Liver (tissue), 9 donors: ENCODE measurements around the gene ACSS1. TPM values are rescaled to one million over a fixed set of nuclear protein-coding genes. Genes with fewer than 3 reads are reported as not detected.

Experiments used
- DNase-seq: peaks from one replicate; pipeline ENCODE4 v3.0.0-alpha.2; 2017; ENCODE audit warnings: low spot score
- H3K27ac ChIP-seq, 2 donors: one replicate each; pipeline ENCODE4 v1.7.0; 2013; ENCODE audit warnings: inconsistent platforms in 2 of 2, low read length in 2 of 2, control low read depth in 1 of 2, low read depth in 1 of 2, mild to moderate bottlenecking in 1 of 2
- H3K27me3 ChIP-seq, 4 donors: one replicate each; pipeline versions ENCODE4 v1.6.1 to v1.7.0; 2013; ENCODE audit warnings: low read length in 3 of 4, inconsistent platforms in 1 of 4, mild to moderate bottlenecking in 1 of 4, moderate library complexity in 1 of 4; ENCODE audit not compliant: control insufficient read depth in 4 of 4, insufficient read depth in 4 of 4
- H3K36me3 ChIP-seq, 4 donors: one replicate each; pipeline versions ENCODE4 v1.6.1 to v1.7.0; 2013; ENCODE audit warnings: low read length in 3 of 4, mild to moderate bottlenecking in 3 of 4, low read depth in 1 of 4, moderate library complexity in 1 of 4; ENCODE audit not compliant: control insufficient read depth in 4 of 4, insufficient read depth in 3 of 4
- H3K4me1 ChIP-seq, 4 donors: one replicate each; pipeline versions ENCODE4 v1.6.1 to v1.7.0; 2013; ENCODE audit warnings: low read length in 3 of 4, mild to moderate bottlenecking in 3 of 4, moderate library complexity in 1 of 4; ENCODE audit not compliant: control insufficient read depth in 4 of 4, insufficient read depth in 4 of 4
- H3K4me3 ChIP-seq, 3 donors: one replicate each; pipeline versions ENCODE4 v1.6.1 to v1.7.0; 2013; ENCODE audit warnings: low read length in 3 of 3, control low read depth in 1 of 3, low read depth in 1 of 3, mild to moderate bottlenecking in 1 of 3
- H3K9ac ChIP-seq, 2 donors: one replicate each; pipeline ENCODE4 v1.7.0; 2013; ENCODE audit warnings: low read length in 2 of 2, mild to moderate bottlenecking in 2 of 2, moderate library complexity in 2 of 2, control low read depth in 1 of 2, low read depth in 1 of 2
- H3K9me3 ChIP-seq, 4 donors: one replicate each; pipeline versions ENCODE4 v1.6.1 to v1.7.0; 2013; ENCODE audit warnings: low read length in 3 of 4; ENCODE audit not compliant: control insufficient read depth in 4 of 4
- ATF3 ChIP-seq: IDR thresholded peaks from 2 replicates; pipeline ENCODE4 v1.6.1; 2016; ENCODE audit warnings: antibody characterized with exemption
- EGR1 ChIP-seq, 2 donors: IDR thresholded peaks; 2 replicates each; pipeline ENCODE4 v1.6.1; 2016 to 2018; ENCODE audit warnings: antibody characterized with exemption in 2 of 2, low read depth in 2 of 2
- FOXA1 ChIP-seq: IDR thresholded peaks from 2 replicates; pipeline ENCODE4 v1.6.1; 2016; ENCODE audit warnings: antibody characterized with exemption
- FOXA2 ChIP-seq: IDR thresholded peaks from 2 replicates; pipeline ENCODE4 v1.6.1; 2016; ENCODE audit warnings: antibody characterized with exemption
- GABPA ChIP-seq, 2 donors: IDR thresholded peaks in 1 of 2; conservative IDR thresholded peaks in 1 of 2; 2 replicates each; pipeline ENCODE4 v1.6.1; 2016; ENCODE audit warnings: antibody characterized with exemption in 2 of 2, mild to moderate bottlenecking in 1 of 2, moderate library complexity in 1 of 2
- HNF4A ChIP-seq, 2 donors: conservative IDR thresholded peaks; 2 replicates each; pipeline ENCODE4 v1.6.1; 2016; ENCODE audit warnings: antibody characterized with exemption in 2 of 2, mild to moderate bottlenecking in 2 of 2
- HNF4G ChIP-seq: IDR thresholded peaks from 2 replicates; pipeline ENCODE4 v1.6.1; 2016; ENCODE audit warnings: antibody characterized with exemption
- JUND ChIP-seq, 2 donors: IDR thresholded peaks; 2 replicates each; pipeline ENCODE4 v1.6.1; 2016; ENCODE audit warnings: antibody characterized with exemption in 2 of 2
- MAX ChIP-seq: IDR thresholded peaks from 2 replicates; pipeline ENCODE4 v1.6.1; 2016; ENCODE audit warnings: antibody characterized with exemption
- NR2F2 ChIP-seq: IDR thresholded peaks from 2 replicates; pipeline ENCODE4 v1.6.1; 2016; ENCODE audit warnings: antibody characterized with exemption
- RAD21 ChIP-seq, 2 donors: IDR thresholded peaks; 2 replicates each; pipeline ENCODE4 v1.6.1; 2016; ENCODE audit warnings: antibody characterized with exemption in 2 of 2, mild to moderate bottlenecking in 2 of 2
- RXRA ChIP-seq, 2 donors: IDR thresholded peaks; 2 replicates each; pipeline ENCODE4 v1.6.1; 2017 to 2018; ENCODE audit warnings: antibody characterized with exemption in 2 of 2, mild to moderate bottlenecking in 1 of 2
- SP1 ChIP-seq: IDR thresholded peaks from 2 replicates; pipeline ENCODE4 v1.6.1; 2018; ENCODE audit warnings: antibody characterized with exemption, mild to moderate bottlenecking
- TAF1 ChIP-seq: conservative IDR thresholded peaks from 2 replicates; pipeline ENCODE4 v1.6.1; 2016; ENCODE audit warnings: antibody characterized with exemption, mild to moderate bottlenecking
- YY1 ChIP-seq: IDR thresholded peaks from 2 replicates; pipeline ENCODE4 v1.6.1; 2016; ENCODE audit warnings: antibody characterized with exemption, mild to moderate bottlenecking
- ZBTB33 ChIP-seq: IDR thresholded peaks from 2 replicates; pipeline ENCODE4 v1.6.1; 2016; ENCODE audit warnings: antibody characterized with exemption
- WGBS: extraction: QIAGEN DNeasy Blood & Tissue Kit; methylation state at CpG from one replicate; pipeline ENCODE4 v1.1.7; 2013; 5-methylcytosine and 5-hydroxymethylcytosine counted together
- polyA plus RNA-seq, 2 donors: library from polyadenylated mRNA; stranded (reverse) in 1 of 2; unstranded in 1 of 2; fragments of 200-250 nt in 1 of 2; fragments of >200 nt in 1 of 2; fragmentation: Nextera tagmentation in 1 of 2; extraction: Ambion mirVana in 1 of 2; gene quantifications; one replicate each; pipeline versions ENCODE4 v1.2.1 to v1.2.3, GENCODE V29; 2013 to 2015
- total RNA-seq, 2 donors: library from RNA; depleted of rRNA; stranded (reverse); fragments of >200 nt; gene quantifications; one replicate each; pipeline ENCODE4 v1.2.3, GENCODE V29; 2014
- TF ChIP-seq, protein P1 (sequence below): fragments of 150-350 bp; IDR thresholded peaks from 2 replicates; pipeline ENCODE4 v1.5.1; 2017; ENCODE audit warnings: improper control_type of control experiment, low read depth, low read length; ENCODE audit not compliant: missing input control
- TF ChIP-seq, protein P2 (sequence below): IDR thresholded peaks from 2 replicates; pipeline ENCODE4 v1.6.1; 2016; ENCODE audit warnings: antibody characterized with exemption, mild to moderate bottlenecking
- donor health status: healthy.
- donor health status: healthy.
- donor health status: healthy.
- donor health status: healthy.
- donor health status: healthy.

Gene ACSS1
- total and polyA plus RNA-seq, 4 donors, result 5.3 to 87.5 (median 22.1) TPM

DNA sequence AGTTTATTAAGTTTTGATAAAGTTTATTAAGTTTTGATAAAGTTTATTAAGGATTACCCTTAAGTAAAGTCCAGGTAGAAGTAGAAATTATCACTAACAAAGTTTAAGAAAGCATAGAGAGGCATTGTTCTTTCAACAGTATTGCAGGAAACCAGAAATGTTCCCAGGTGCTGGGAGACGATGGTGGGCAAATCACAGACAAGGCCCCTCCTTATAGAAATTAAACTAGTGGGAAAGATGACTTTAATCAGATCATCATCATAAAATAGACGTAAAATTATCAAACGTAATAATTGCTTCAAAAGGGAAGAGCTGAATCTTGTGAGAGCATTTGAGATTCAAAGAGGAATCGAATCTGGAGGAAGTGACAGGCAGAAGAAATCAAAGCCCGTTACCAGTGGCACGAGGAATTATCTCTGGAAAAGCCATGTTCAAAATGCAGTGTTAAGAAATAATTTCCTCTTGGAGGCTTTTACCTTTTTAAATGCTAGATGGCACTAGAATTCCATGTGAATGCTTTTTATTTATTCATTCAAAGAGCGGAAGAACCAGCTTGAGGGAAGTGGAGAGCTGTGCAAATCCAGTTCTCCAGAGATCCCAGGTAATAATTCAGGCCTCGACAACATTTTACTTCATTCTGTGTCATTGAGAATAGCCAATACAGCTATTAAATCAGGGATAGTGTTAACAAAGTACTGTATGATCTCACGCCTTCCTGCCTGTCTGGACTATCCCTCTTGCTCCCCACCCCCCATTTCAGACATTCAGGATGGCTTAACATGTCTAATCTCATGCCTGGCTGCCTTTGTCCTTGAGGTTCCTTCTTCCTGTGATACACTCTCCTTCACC is 64.4 kb downstream of the ACSS1 start:
- TF ChIP-seq, protein P1, sequence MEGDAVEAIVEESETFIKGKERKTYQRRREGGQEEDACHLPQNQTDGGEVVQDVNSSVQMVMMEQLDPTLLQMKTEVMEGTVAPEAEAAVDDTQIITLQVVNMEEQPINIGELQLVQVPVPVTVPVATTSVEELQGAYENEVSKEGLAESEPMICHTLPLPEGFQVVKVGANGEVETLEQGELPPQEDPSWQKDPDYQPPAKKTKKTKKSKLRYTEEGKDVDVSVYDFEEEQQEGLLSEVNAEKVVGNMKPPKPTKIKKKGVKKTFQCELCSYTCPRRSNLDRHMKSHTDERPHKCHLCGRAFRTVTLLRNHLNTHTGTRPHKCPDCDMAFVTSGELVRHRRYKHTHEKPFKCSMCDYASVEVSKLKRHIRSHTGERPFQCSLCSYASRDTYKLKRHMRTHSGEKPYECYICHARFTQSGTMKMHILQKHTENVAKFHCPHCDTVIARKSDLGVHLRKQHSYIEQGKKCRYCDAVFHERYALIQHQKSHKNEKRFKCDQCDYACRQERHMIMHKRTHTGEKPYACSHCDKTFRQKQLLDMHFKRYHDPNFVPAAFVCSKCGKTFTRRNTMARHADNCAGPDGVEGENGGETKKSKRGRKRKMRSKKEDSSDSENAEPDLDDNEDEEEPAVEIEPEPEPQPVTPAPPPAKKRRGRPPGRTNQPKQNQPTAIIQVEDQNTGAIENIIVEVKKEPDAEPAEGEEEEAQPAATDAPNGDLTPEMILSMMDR, result peak; percentile 52
- TF ChIP-seq TAF1 (no peak), RAD21 (IDR thresholded peaks at IDR 0.05) (peak; percentile 79 to 86), MAX (peak; percentile 11)
- Histone ChIP-seq H3K4me3 (peak overlapping the region in 1 of 3 donors; percentile 93), H3K27me3 (no peaks in the 10 kb centered on the region), H3K4me1 (peaks cover 0 to 41% (median 29%) of the 10 kb centered on the region in 4 donors), H3K36me3 (no peaks in the 10 kb centered on the region), H3K27ac (peak overlapping the region; percentile 91 to 95), H3K9me3 (no peaks in the 10 kb centered on the region), H3K9ac (peak overlapping the region in 1 of 2 donors; percentile 85)
- DNase-seq, result no peak
- WGBS, result 31% methylated on average over 9 of the region's 9 CpGs

DNA sequence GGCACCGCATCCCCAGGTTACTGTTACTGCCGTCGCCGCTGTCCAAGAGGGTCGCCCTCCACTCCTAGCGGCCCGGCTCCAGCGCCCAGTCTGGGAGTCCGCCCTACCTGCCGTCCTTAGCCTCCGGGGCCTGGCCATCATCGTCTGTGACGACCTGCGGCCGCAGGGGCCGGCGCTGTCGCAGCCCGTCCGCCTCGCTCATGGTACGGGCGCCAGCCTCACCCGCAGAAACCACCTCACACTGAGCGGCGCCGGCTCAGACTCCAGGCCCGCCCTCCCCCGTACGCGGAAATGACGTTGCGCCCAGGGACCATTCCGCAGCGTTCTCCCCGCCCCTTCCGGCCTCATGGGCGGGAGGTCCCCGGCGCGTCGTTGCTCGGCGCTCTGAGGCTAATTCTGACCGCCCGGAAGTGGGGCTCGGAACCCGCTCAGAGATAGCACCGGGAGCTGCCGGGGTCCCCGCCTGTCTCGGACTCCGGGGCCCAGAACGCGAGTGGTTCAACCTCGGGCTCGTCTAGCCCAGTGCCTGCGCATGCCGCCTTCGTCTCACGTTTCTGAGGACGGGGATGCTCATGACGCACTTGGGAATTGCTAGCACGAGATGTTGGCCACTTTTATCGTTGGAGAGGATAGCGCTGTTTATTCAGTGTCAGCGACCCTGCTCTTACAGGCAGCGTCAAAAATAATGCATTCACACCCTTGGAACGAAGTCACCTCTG is 65.3 kb downstream of the ACSS1 start, which contains the start of gene APMAP:
Gene APMAP, minus strand, starts transcription at position 265 of the 719 bp plus-strand sequence. Its CDS starts 63 bp downstream, at position 202.
- H3K9ac ChIP-seq, result peak within 1 kb of the TSS; percentile 83 to 85
- no peaks in the 10 kb centered on the region for H3K36me3 ChIP-seq
- no peak for TF ChIP-seq FOXA1
- peak; percentile 55 for TF ChIP-seq RXRA (IDR thresholded peaks at IDR 0.05)
- peak in 1 of 2 donors; percentile 32 for TF ChIP-seq RAD21 (IDR thresholded peaks at IDR 0.05)
- TF ChIP-seq FOXA2, result peak; percentile 22
- peak; percentile 71 for TF ChIP-seq YY1
- TF ChIP-seq HNF4A (conservative IDR thresholded peaks at IDR 0.05), result peak in 1 of 2 donors; percentile 12
- no peak for TF ChIP-seq MAX
- TF ChIP-seq TAF1, result peak; percentile 95
- no peak for TF ChIP-seq ATF3
- TF ChIP-seq GABPA (IDR thresholded peaks at IDR 0.05 in 1 of 2, conservative IDR thresholded peaks at IDR 0.05 in 1 of 2), result peak; percentile 92 to 97
- peak in 1 of 2 donors; percentile 47 for TF ChIP-seq EGR1 (IDR thresholded peaks at IDR 0.05; ENCODE audit: low read depth in 2 of 2)
- TF ChIP-seq, protein P2, sequence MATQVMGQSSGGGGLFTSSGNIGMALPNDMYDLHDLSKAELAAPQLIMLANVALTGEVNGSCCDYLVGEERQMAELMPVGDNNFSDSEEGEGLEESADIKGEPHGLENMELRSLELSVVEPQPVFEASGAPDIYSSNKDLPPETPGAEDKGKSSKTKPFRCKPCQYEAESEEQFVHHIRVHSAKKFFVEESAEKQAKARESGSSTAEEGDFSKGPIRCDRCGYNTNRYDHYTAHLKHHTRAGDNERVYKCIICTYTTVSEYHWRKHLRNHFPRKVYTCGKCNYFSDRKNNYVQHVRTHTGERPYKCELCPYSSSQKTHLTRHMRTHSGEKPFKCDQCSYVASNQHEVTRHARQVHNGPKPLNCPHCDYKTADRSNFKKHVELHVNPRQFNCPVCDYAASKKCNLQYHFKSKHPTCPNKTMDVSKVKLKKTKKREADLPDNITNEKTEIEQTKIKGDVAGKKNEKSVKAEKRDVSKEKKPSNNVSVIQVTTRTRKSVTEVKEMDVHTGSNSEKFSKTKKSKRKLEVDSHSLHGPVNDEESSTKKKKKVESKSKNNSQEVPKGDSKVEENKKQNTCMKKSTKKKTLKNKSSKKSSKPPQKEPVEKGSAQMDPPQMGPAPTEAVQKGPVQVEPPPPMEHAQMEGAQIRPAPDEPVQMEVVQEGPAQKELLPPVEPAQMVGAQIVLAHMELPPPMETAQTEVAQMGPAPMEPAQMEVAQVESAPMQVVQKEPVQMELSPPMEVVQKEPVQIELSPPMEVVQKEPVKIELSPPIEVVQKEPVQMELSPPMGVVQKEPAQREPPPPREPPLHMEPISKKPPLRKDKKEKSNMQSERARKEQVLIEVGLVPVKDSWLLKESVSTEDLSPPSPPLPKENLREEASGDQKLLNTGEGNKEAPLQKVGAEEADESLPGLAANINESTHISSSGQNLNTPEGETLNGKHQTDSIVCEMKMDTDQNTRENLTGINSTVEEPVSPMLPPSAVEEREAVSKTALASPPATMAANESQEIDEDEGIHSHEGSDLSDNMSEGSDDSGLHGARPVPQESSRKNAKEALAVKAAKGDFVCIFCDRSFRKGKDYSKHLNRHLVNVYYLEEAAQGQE, result peak; percentile 53
- TF ChIP-seq SP1, result peak; percentile 66
- no peak for TF ChIP-seq ZBTB33
- TF ChIP-seq NR2F2, result no peak
- TF ChIP-seq HNF4G, result no peak
- TF ChIP-seq, protein P1, result no peak
- TF ChIP-seq JUND (IDR thresholded peaks at IDR 0.05), result no peak
- under 1% methylated on average over 69 of the region's 69 CpGs for WGBS
- H3K27me3 ChIP-seq, result no peaks in the 10 kb centered on the region
- H3K27ac ChIP-seq, result peak within 1 kb of the TSS; percentile 91 to 95
- no peaks in the 10 kb centered on the region for H3K9me3 ChIP-seq
- H3K4me1 ChIP-seq, result peaks cover 0 to 48% (median 36%) of the 10 kb centered on the region in 4 donors
- DNase-seq, result peak; percentile 98
- H3K4me3 ChIP-seq, result peak within 1 kb of the TSS; percentile 80 to 96 (median 93)
